GM10266 (cell line): ENCODE measurements around the gene GNS.

Experiments
- DNase-seq: peaks from one replicate; pipeline ENCODE4 v3.0.0; 2012; ENCODE audit errors: extremely low spot score
- CTCF ChIP-seq: IDR thresholded peaks from 2 replicates; pipeline ENCODE4 v1.5.1; 2012; ENCODE audit warnings: mild to moderate bottlenecking, low read depth; ENCODE audit not compliant: control insufficient read depth, insufficient read depth; ENCODE audit errors: missing control alignments

The GNS gene

DNA sequence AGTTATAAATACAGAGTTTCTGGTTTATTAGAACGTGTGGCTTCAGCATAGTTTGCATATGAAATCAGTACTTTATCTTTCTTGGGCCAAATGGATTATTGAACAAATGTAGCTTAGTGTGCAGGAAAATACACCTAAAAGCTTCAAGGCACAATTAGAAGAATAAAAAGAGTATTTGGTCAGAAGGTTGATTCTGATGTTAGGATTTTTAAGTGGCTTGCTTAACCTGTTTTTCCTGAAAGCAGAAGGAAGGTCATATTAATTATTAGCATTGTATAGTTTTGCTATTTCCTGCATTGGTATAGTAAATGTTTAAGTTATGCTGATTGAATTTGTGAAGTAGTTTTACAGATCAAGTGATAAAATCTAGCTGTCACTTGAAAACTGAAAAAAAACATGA lies 31.0 kb upstream of the GNS start:
- DNase-seq: no peak

DNA sequence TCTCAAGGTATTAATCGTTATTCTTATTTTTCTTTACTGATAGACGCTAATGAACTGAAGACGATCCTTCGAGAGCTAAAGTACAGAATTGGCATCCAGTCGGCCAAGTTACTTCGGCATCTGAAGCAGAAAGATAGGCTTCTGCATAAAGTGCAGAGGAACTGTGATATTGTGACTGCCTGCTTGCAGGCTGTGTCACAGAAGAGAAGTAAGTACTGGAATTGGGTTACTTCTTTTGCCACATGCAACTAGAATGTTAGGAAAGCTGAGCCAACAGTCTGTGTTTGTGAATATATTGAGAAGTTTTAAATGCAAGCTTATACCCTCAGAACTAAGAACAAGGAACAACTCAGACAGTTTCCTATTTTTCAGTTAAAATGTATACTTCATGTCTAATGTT lies 26.6 kb upstream of the GNS start:
- no peak for TF ChIP-seq CTCF
- no peak for DNase-seq

More for the DNA sequence above, 31.0 kb upstream of the GNS start:
- TF ChIP-seq CTCF: no peak

DNA sequence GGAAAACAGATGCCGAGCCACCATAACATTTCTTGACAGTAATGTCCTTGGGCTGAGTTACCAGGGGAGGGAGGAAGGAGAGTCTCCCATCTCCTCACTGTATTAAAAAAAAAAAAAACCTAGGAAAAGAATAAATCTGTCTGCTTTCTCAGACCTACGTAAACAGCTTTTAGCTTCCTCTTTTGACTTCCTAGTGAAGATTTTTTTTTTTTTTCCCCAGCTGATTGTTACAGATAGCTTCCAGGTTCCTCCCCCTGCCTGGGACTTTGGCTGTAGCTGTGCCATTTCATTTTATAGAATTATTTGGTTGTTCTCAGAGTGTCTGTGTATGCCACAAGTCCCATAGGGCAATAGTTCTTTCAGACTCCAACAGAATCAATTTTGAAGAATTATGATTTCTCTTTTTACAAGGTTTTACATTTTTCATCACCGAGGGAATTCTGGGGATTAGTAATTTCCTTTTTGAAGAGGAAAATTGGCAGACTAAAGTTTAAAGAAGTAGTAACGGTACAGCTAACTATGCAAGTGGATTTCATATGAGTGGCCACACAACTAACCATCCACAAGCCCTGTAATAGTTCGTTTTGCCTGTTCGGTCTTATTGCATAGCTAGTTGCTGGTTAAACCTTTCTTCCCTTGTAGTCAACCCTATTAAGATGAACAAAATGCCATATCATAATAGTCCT lies 23.1 kb upstream of the GNS start:
- no peak for TF ChIP-seq CTCF
- no peak for DNase-seq

DNA sequence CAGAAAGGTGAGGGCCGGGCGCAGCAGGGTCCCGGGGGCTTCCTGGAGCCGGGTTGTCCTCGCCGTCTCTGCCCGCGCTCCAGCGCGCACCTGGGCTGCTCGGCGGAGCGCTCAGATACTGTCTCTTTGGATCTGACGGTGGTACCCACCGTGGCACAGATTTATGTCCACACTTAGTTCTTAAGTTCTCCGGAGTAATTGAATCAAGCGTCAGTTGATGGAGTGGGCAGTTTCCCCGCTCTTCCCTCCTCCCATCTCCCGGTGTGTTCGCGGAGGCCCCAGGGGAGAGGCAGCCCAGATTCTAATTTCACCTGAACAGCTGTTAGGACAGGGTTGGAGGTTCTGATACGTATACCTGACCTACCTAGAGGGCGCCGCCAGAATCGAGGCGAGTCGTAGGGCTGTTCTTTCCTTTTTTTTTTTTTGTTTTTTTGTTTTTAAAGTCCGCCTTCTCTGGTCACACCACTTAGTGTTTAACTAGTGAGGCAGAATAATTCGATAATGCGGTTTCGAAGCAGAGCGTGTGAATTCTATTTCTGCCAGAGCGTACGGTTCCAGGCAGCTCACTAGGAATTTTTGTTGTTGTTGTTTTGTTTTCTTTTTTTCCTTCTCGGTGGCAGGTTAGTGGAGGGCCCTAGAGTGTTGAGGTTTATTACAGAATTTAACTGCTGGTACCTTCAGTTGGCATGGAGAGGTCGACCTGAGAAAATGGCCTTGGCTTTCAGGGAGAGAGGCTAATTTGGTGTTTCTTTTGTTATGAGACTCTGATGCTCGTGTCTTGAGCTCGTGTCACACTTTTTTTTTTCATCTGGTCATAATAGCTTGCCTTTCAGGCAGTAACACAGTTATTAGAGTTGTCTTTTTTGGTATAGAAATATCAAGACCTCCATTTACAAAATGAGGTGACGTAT lies 22.3 kb upstream of the GNS start:
- DNase-seq: peak; percentile 33
- TF ChIP-seq CTCF: no peak

GRCh38 chr12:64780531-64781279 lies 21.5 kb upstream of the GNS start:
- no peak for TF ChIP-seq CTCF
- DNase-seq: peak; percentile 65

- no peak for TF ChIP-seq CTCF
- DNase-seq: no peak
Observed at GRCh38 chr12:64780132-64780530, 20.9 kb upstream of the GNS start.
